ENCODE data around the gene LACTBL1.

The LACTBL1 gene

DNA sequence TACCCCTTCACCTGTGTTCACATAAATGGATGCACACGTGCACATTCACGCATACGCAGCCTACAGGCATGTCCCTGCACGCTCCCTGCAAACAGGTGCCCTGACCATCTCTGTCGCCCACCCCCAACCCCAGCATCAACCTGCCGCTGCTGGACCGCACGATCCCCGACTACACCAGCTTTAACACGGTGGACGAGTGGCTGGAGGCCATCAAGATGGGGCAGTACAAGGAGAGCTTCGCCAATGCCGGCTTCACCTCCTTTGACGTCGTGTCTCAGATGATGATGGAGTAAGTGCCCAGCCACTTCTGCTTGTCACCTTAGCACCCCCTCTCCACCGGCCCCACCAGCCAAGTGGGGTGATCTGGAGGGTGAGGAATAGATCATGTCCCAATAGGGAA, 60.4 kb downstream of the LACTBL1 start:
- no peaks in the 10 kb centered on the region for H3K79me2 ChIP-seq (ENCODE audit: insufficient read depth, low read depth)
- TF ChIP-seq CTCF (conservative IDR thresholded peaks at IDR 0.05; ENCODE audit: low read depth, low read length), result no peak
- no peak overlapping the region for H3K27ac ChIP-seq
- no peaks in the 10 kb centered on the region for H3K36me3 ChIP-seq (ENCODE audit: insufficient read depth)
- H2AFZ ChIP-seq (ENCODE audit: low read depth), result no peak overlapping the region
- no peak overlapping the region for H3K4me2 ChIP-seq
- H3K9ac ChIP-seq, result no peak overlapping the region
- peaks cover 76% of the 10 kb centered on the region for H3K27me3 ChIP-seq (ENCODE audit: insufficient read depth, low read depth)
- no peaks in the 10 kb centered on the region for H3K4me1 ChIP-seq (ENCODE audit: low read depth, poor library complexity, severe bottlenecking)
- no peak overlapping the region for H3K4me3 ChIP-seq (IDR thresholded peaks at IDR 0.05; ENCODE audit: insufficient read depth, low read depth, low read length)
- H4K20me1 ChIP-seq (ENCODE audit: insufficient read depth), result no peaks in the 10 kb centered on the region

DNA sequence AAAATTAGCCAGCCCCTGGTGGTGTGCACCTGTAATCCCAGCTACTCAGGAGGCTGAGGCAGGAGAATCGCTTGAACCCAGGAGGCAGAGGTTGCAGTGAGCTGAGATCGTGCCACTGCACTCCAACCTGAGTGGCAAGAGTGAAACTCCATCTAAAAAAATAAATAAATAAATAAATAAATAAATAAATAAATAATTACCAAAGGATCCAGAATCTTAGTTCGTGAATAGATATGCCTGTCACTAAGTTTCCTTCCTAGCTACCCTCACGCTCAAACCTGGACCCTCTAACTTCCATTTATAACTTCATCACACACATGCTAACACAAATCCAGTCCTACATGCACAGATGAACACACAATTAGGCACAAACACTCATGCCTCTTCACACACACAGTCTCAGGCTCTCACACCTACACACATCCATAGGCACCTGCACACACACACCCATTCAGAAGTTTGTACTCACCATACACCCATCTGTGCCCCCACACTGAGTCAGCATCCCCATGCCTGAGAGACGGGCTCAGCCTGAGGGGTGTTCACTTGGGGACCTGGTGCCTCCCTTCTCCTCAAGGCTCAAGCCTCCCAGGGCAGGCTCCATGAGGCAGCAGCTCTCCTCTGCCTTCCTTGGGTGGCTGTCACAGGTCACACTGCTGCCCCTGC, 61.5 kb downstream of the LACTBL1 start:
- Histone ChIP-seq H3K4me1 (ENCODE audit: low read depth, poor library complexity, severe bottlenecking) (no peaks in the 10 kb centered on the region), H2AFZ (ENCODE audit: low read depth) (no peak overlapping the region), H3K27ac (no peak overlapping the region), H3K36me3 (ENCODE audit: insufficient read depth) (no peaks in the 10 kb centered on the region), H3K27me3 (ENCODE audit: insufficient read depth, low read depth) (peaks cover 73% of the 10 kb centered on the region), H3K4me2 (no peak overlapping the region), H3K4me3 (IDR thresholded peaks at IDR 0.05; ENCODE audit: insufficient read depth, low read depth, low read length) (no peak overlapping the region), H4K20me1 (ENCODE audit: insufficient read depth) (no peaks in the 10 kb centered on the region), H3K9ac (no peak overlapping the region), H3K79me2 (ENCODE audit: insufficient read depth, low read depth) (no peaks in the 10 kb centered on the region)
- no peak for TF ChIP-seq CTCF (conservative IDR thresholded peaks at IDR 0.05; ENCODE audit: low read depth, low read length)

DNA sequence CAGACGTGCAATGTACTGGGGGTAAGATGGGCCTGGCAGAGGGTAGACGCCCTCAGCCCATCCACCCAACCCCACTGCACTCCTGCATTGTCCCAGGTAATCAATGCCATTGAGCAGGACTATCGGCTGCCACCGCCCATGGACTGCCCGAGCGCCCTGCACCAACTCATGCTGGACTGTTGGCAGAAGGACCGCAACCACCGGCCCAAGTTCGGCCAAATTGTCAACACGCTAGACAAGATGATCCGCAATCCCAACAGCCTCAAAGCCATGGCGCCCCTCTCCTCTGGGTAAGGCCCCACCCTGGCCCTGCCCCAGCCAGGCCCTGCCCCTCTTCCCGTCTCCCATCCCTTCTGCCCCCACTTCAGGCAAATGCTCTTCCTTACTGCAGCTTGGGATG, 62.4 kb downstream of the LACTBL1 start:
- Histone ChIP-seq H3K36me3 (ENCODE audit: insufficient read depth) (no peaks in the 10 kb centered on the region), H3K9ac (no peak overlapping the region), H3K4me3 (IDR thresholded peaks at IDR 0.05; ENCODE audit: insufficient read depth, low read depth, low read length) (no peak overlapping the region), H4K20me1 (ENCODE audit: insufficient read depth) (no peaks in the 10 kb centered on the region), H3K4me2 (no peak overlapping the region), H3K27me3 (ENCODE audit: insufficient read depth, low read depth) (peaks cover 73% of the 10 kb centered on the region), H3K27ac (no peak overlapping the region), H3K79me2 (ENCODE audit: insufficient read depth, low read depth) (no peaks in the 10 kb centered on the region), H3K4me1 (ENCODE audit: low read depth, poor library complexity, severe bottlenecking) (no peaks in the 10 kb centered on the region), H2AFZ (ENCODE audit: low read depth) (no peak overlapping the region)
- no peak for TF ChIP-seq CTCF (conservative IDR thresholded peaks at IDR 0.05; ENCODE audit: low read depth, low read length)

GRCh38 chr1:22908880-22909426, 63.7 kb downstream of the LACTBL1 start:
- no peak for TF ChIP-seq CTCF (conservative IDR thresholded peaks at IDR 0.05; ENCODE audit: low read depth, low read length)
- H3K27me3 ChIP-seq (ENCODE audit: insufficient read depth, low read depth), result peaks cover 69% of the 10 kb centered on the region

More at GRCh38 chr1:22908880-22909426, 63.7 kb downstream of the LACTBL1 start:
- no peak overlapping the region for H3K4me2 ChIP-seq
- no peaks in the 10 kb centered on the region for H4K20me1 ChIP-seq (ENCODE audit: insufficient read depth)
- no peak overlapping the region for H3K27ac ChIP-seq
- H3K36me3 ChIP-seq (ENCODE audit: insufficient read depth), result no peaks in the 10 kb centered on the region
- H2AFZ ChIP-seq (ENCODE audit: low read depth), result no peak overlapping the region
- H3K4me3 ChIP-seq (IDR thresholded peaks at IDR 0.05; ENCODE audit: insufficient read depth, low read depth, low read length), result no peak overlapping the region
- H3K9ac ChIP-seq, result no peak overlapping the region
- H3K4me1 ChIP-seq (ENCODE audit: low read depth, poor library complexity, severe bottlenecking), result no peaks in the 10 kb centered on the region
- H3K79me2 ChIP-seq (ENCODE audit: insufficient read depth, low read depth), result no peaks in the 10 kb centered on the region
